ENCODE results near the gene PPP2R2C.

GRCh38 chr4:6461301-6462165 is 10.9 kb downstream of the PPP2R2C start:
- no peak for TF ChIP-seq CTCF (IDR thresholded peaks at IDR 0.05)
- TF ChIP-seq POLR2A (IDR thresholded peaks at IDR 0.05) = no peak

All from body of pancreas (tissue), 4 donors.